Neural progenitor cell (in vitro differentiated cells): ENCODE data around the gene ODC1.
"Not testable (repeated sequence)": the region's sequence is repeated elsewhere in the genome, so short reads cannot be mapped to it uniquely, and the experiment has no call there.

Source experiments
- CTCF ChIP-seq: fragments of 200-600 bp; sonication (generic); IDR thresholded peaks from 2 replicates; pipeline ENCODE4 v1.5.1; 2017; ENCODE audit warnings: antibody characterized with exemption, mild to moderate bottlenecking
- EZH2 ChIP-seq: fragments of 200-600 bp; sonication (generic); IDR thresholded peaks from 2 replicates; pipeline ENCODE4 v1.6.1; 2017; ENCODE audit warnings: antibody characterized with exemption, mild to moderate bottlenecking, moderate library complexity
- EZH2phosphoT487 ChIP-seq: fragments of 200-600 bp; sonication (generic); IDR thresholded peaks from 2 replicates; pipeline ENCODE4 v1.6.1; 2017; ENCODE audit warnings: antibody characterized with exemption

- TF ChIP-seq CTCF, EZH2phosphoT487, EZH2: not testable (repeated sequence)
These were observed 9.1 kb upstream of the ODC1 start for GRCh38 chr2:10457195-10457594.
